GM19328 (cell line): ENCODE measurements around the gene ARHGEF19.
A peak's percentile ranks its signal among the peaks of the same experiment; 100 is the strongest.
"Not testable (repeated sequence)": the region's sequence is repeated elsewhere in the genome, so short reads cannot be mapped to it uniquely, and the experiment has no call there.

ENCODE experiments used
- ATAC-seq: cut with Tn5 transposase; IDR thresholded peaks from one replicate; pipeline ENCODE4 v1.9.1; 2021; ENCODE audit warnings: mild to moderate bottlenecking, moderate library complexity; ENCODE audit not compliant: unreplicated experiment

Gene ARHGEF19

GRCh38 chr1:16212251-16212961 is at the start of gene ARHGEF19:
ARHGEF19 (minus strand) TSS chr1:16212652; CDS start chr1:16209054, 3,598 bp downstream.
- no peak for ATAC-seq

DNA sequence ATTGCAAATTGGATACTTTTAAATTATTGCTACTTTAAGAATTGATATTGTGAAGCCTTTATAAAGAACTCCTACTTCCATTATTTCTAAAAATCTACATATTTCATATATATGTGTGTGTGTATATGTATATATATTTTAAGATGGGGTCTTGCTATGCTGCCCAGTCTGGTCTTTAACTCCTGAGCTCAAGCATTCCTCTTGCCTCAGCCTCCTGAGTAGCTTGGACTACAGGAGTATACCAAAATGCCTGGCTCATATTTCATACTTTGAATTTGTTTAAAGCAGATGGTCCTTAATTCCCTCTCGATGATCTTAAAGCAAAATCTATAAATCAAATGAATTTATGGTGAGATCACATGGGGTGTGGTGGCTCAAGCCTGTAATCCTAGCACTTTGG is 49.6 kb upstream of the ARHGEF19 start:
- ATAC-seq, result no peak

GRCh38 chr1:16260814-16261213 is 48.4 kb upstream of the ARHGEF19 start:
- no peak for ATAC-seq

GRCh38 chr1:16258591-16259135 is 46.2 kb upstream of the ARHGEF19 start:
- no peak for ATAC-seq

DNA sequence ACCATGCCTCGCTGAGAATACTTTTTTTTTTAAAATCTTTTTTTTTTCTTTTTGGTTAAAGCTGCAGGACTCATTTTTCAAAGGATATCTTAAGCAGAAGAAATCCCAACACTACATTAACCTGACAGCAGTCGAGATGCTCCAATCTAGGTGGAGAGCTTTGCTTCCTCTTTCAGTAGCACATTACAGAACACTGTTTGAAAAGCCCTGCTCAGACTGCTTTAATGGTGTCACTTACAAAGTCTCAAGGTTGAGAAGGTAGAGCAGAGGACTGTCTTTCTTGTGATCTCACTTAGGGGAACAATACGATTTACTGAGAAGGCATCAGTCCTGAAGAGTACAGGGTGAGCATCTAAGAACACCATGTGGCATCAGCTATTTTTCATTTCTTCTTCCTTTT is 45.5 kb upstream of the ARHGEF19 start:
- no peak for ATAC-seq

GRCh38 chr1:16257556-16257955 is 45.1 kb upstream of the ARHGEF19 start:
- ATAC-seq, result not testable (repeated sequence)

GRCh38 chr1:16256478-16256877 is 44.0 kb upstream of the ARHGEF19 start:
- ATAC-seq, result no peak

DNA sequence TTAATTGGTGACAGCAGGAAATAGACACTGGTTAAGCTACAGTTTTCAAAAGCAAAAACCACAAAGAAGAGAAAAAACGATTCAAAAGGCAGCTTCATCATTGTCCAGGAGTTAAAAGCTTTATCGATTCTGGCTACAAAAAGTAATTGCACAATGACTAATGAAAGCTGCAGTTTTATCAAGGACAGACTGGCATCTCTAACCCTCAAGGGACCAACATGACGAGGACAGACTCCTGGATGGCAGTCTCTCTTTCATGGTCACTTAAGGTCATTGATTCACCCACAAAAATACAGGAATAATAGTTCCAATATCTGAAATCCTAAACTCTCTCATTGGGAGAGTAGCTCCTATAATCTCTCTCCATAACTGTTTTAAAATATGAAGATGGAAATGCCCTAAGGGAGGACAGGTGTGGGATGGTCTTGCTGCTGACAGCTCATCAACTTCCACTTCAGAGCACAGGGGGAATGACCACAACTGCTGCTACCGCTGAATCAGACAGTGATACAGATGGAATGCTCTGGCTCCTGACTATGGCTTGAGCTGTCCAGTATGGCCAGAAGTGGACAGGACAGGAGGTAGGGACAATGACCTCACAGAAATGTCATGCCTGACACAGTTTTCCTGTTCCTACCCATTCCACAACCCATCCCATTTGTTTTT is 41.9 kb upstream of the ARHGEF19 start:
- ATAC-seq, result no peak

DNA sequence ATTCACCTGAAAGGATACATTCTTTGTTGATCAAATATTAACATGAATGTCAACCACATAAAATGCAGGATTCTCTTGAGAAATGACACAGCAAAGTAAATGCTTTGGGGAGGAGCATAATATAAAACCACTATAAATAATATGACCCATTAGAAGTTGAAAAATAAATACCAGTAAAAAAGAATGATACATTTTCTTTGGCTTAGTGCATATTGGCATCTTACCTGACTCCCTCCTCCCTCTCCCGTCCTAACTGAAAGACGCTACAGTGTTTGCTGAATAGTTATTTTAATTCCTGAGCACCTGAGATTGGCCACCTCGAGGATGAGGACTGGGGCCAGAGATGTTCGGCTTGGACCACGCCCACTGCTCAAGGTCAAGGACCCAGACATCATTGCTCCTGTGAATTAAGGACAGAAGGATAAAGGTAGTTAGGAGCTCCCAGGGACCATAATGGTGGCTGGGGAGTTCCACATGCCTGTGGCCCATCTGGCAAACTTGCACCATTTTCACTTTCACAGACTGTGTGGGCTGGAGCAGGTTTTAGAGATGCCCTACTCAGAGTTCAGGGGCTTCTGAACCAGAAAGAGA is 41.0 kb upstream of the ARHGEF19 start:
- no peak for ATAC-seq

GRCh38 chr1:16252912-16253311 is 40.5 kb upstream of the ARHGEF19 start:
- no peak for ATAC-seq

DNA sequence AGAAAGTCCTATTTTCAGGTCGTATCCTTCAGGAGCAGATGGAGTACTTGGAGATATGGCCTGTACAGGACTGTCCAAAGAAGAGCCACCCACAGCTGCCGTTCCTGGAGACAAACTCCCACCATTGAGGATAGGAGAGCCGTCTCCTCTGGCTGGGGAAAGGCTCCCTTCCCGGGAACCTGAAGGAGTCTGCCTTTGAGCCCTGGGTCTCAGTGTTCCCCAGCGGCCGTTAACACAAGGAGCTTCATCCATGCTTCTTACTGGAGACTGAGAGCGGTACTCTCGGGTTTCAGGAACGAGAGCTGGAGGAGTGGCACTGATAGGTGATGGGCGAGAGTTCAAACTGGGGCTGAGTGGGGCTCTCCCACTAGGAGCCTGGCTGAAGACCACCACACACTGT is 38.9 kb upstream of the ARHGEF19 start:
- ATAC-seq, result no peak

GRCh38 chr1:16250524-16251251 is 38.2 kb upstream of the ARHGEF19 start:
- ATAC-seq, result no peak

GRCh38 chr1:16249596-16250241 is 37.3 kb upstream of the ARHGEF19 start:
- no peak for ATAC-seq

- ATAC-seq, result peak; percentile 53
Measured at GRCh38 chr1:16248603-16249516, 36.4 kb upstream of the ARHGEF19 start.

GRCh38 chr1:16248007-16248436 is 35.6 kb upstream of the ARHGEF19 start:
- ATAC-seq, result no peak

- no peak for ATAC-seq
Measured at GRCh38 chr1:16247441-16247840, 35.0 kb upstream of the ARHGEF19 start.

DNA sequence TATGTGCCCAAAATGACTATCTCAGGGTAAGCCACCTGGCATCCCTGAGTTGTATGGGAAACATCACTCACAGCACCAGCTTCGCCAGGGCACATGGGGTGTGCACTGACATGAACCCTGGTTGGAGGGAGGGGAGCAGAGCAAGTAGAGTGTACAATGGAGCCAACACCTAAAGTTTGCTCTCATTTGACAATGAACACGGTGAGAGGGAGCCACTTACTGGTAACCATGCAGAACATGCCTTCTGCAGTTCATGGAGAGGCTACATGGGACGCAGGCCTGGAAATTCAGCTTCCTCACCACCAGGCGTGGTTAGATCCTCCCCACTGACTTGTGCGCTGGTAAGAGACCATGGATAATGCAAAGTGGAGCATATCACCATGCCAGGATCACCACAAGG is 34.5 kb upstream of the ARHGEF19 start:
- no peak for ATAC-seq

GRCh38 chr1:16246239-16246638 is 33.8 kb upstream of the ARHGEF19 start:
- ATAC-seq, result not testable (repeated sequence)

DNA sequence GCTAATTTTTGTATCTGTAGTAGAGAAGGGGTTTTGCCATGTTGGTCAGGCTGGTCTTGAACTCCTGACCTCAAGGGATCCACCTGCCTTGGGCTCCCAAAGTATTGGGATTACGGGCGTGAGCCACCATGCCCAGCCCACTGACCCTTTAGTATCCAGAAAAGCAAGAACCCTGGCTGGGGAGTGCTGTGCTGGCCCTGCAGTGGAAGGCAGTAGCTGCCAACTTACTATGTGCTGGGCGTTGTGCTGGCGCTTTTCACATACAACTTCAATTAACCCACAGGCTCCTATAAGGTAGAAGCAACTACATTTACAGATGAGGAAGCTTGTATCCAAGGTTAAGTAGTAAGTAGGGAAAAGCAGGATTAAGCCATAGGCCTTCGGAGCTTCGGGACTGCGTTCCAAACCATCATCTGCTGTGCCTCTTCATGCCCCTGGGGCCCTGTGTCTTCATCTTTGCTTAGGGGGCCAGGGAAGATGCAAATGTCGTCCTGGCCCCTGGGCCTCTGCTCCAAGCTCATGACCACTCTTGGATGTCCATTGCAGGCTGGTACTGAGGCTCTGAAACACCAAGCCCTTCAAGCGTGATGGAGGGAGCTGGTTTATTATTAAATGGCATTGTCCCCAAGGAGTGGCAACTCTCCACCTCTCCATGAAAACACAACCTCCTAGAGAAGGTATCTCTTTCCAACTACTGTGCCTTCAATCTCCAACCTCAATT is 33.2 kb upstream of the ARHGEF19 start:
- no peak for ATAC-seq
